T-helper 17 cell (primary cell): ENCODE data around the gene SRA1. TPM values are rescaled to one million over a fixed set of nuclear protein-coding genes. Genes with fewer than 3 reads are reported as not detected.

Experiments
- ATAC-seq: fragments of 150-1000 bp; cut with Tn5 transposase; 2 replicates; pipeline ENCODE4 v1.10.0; 2021; ENCODE audit warnings: mild to moderate bottlenecking, moderate library complexity
- DNase-seq, 3 donors: peaks; one replicate each; pipeline versions ENCODE4 v3.0.0 to v3.0.0-alpha.2; 2020 to 2021
- H3K9me3 ChIP-seq: one replicate; pipeline ENCODE4 v1.7.0; 2013; ENCODE audit warnings: low read length, mild to moderate bottlenecking; ENCODE audit not compliant: control insufficient read depth, poor library complexity, severe bottlenecking
- H3K27ac Mint-ChIP-seq: one replicate; pipeline ENCODE4 v1.8.0; 2022; ENCODE audit warnings: mild to moderate bottlenecking, moderate library complexity, mixed read lengths
- H3K27me3 Mint-ChIP-seq: one replicate; pipeline ENCODE4 v1.8.0; 2022; ENCODE audit warnings: mixed read lengths
- H3K36me3 Mint-ChIP-seq: one replicate; pipeline ENCODE4 v1.8.0; 2022; ENCODE audit warnings: low read depth, mixed read lengths
- H3K4me1 Mint-ChIP-seq: one replicate; pipeline ENCODE4 v1.8.0; 2022; ENCODE audit warnings: mild to moderate bottlenecking, mixed read lengths
- H3K4me3 Mint-ChIP-seq: one replicate; pipeline ENCODE4 v1.8.0; 2022; ENCODE audit warnings: mild to moderate bottlenecking, moderate library complexity, mixed read lengths
- total RNA-seq, 4 donors: library from RNA in 2 of 4; stranded (reverse) in 2 of 4; gene quantifications; one replicate each; pipeline ENCODE4 v1.2.3 and lab custom pipeline; 2022 to 2026

Gene SRA1
- total RNA-seq, 2 donors from 2014 or later = 29.9 to 33.2 TPM

DNA sequence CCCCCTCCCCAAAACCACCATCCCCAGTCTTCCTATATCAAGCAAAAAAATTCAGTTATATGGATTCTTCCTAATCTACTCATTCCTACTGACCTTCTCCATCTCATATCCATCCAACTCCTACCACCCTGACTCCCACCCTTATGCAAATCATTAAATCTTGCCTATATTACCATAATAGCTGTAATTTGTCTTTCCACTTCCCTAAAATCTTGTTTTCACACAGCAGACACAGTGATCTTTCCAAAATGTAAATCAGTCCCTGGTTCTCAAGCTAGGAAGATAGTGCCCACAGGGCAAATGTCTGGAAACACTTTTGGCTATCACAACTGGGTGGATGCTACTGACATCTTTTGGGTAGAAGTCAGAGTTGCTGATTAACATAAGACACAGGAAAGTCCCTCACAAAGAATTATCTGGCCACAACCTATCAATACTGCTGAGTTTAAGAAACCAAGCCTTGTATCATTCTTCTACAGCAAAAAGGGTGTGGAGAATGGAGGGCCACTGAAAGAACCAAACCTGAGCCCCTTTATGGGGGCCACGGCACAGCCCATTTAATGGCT lies 1.4 kb downstream of the SRA1 start:
- peak overlapping the region; percentile 92 for H3K4me3 Mint-ChIP-seq
- H3K9me3 ChIP-seq = no peaks in the 10 kb centered on the region
- DNase-seq = no peak
- H3K27ac Mint-ChIP-seq = peak overlapping the region; percentile 95
- H3K36me3 Mint-ChIP-seq = peaks cover 5% of the 10 kb centered on the region
- ATAC-seq = no peak
- H3K4me1 Mint-ChIP-seq = peaks cover 65% of the 10 kb centered on the region
- no peaks in the 10 kb centered on the region for H3K27me3 Mint-ChIP-seq

DNA sequence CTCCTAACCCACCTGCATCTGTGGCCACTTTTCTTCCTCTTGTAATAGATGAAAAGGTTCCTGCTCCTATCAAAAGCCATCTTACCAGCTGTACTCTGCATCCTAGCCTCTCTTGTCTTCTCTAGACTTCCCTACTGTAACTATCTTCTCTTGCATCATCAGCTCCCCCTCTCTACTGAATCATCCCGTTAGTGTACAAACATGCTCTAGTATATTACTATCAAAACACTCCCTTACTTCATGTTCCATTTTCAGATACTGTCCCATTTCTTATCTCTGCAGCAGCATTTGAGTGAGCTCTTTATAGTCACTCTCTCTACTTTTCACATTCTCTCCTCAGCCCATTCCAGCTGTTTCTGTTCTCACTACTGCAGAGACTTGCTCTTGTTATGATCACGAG lies 2.8 kb downstream of the SRA1 start:
- H3K9me3 ChIP-seq = no peaks in the 10 kb centered on the region
- peaks cover 7% of the 10 kb centered on the region for H3K36me3 Mint-ChIP-seq
- DNase-seq (no peak), ATAC-seq (no peak)
- no peak overlapping the region for H3K4me3 Mint-ChIP-seq
- H3K4me1 Mint-ChIP-seq = peaks cover 73% of the 10 kb centered on the region
- H3K27me3 Mint-ChIP-seq = no peaks in the 10 kb centered on the region
- peak overlapping the region; percentile 95 for H3K27ac Mint-ChIP-seq

GRCh38 chr5:140553657-140554056 lies 3.6 kb downstream of the SRA1 start:
- Mint-ChIP-seq H3K4me1 (peaks cover 72% of the 10 kb centered on the region), H3K27ac (peak overlapping the region; percentile 95), H3K27me3 (no peaks in the 10 kb centered on the region), H3K36me3 (peaks cover 7% of the 10 kb centered on the region), H3K4me3 (no peak overlapping the region)
- DNase-seq (no peak), ATAC-seq (no peak)
- no peaks in the 10 kb centered on the region for H3K9me3 ChIP-seq

- Mint-ChIP-seq H3K36me3 (peaks cover 7% of the 10 kb centered on the region), H3K4me3 (no peak overlapping the region), H3K27me3 (no peaks in the 10 kb centered on the region), H3K4me1 (peaks cover 68% of the 10 kb centered on the region), H3K27ac (peak overlapping the region; percentile 95)
- ATAC-seq = no peak
- no peak for DNase-seq
- no peaks in the 10 kb centered on the region for H3K9me3 ChIP-seq
Observed at GRCh38 chr5:140551872-140552271, 5.4 kb downstream of the SRA1 start.

GRCh38 chr5:140550147-140551079 lies 6.9 kb downstream of the SRA1 start:
- H3K9me3 ChIP-seq = no peaks in the 10 kb centered on the region
- Mint-ChIP-seq H3K27ac (peak overlapping the region; percentile 95), H3K4me1 (peaks cover 58% of the 10 kb centered on the region), H3K4me3 (no peak overlapping the region), H3K27me3 (no peaks in the 10 kb centered on the region), H3K36me3 (peaks cover 7% of the 10 kb centered on the region)
- no peak for ATAC-seq
- DNase-seq = no peak

- no peaks in the 10 kb centered on the region for H3K9me3 ChIP-seq
- peak overlapping the region; percentile 89 for H3K4me3 Mint-ChIP-seq
- H3K27ac Mint-ChIP-seq = peak overlapping the region; percentile 95
- DNase-seq (no peak), ATAC-seq (no peak)
- H3K27me3 Mint-ChIP-seq = no peaks in the 10 kb centered on the region
- H3K36me3 Mint-ChIP-seq = peaks cover 10% of the 10 kb centered on the region
- peaks cover 52% of the 10 kb centered on the region for H3K4me1 Mint-ChIP-seq
Observed at GRCh38 chr5:140549237-140550144, 7.8 kb downstream of the SRA1 start.

- DNase-seq = no peak
- Mint-ChIP-seq H3K4me3 (peak overlapping the region; percentile 89), H3K4me1 (peaks cover 46% of the 10 kb centered on the region), H3K36me3 (peaks cover 12% of the 10 kb centered on the region), H3K27me3 (no peaks in the 10 kb centered on the region), H3K27ac (peak overlapping the region; percentile 95)
- no peak for ATAC-seq
- no peaks in the 10 kb centered on the region for H3K9me3 ChIP-seq
Observed at GRCh38 chr5:140548791-140549190, 8.5 kb downstream of the SRA1 start.

GRCh38 chr5:140548300-140548688 lies 9.0 kb downstream of the SRA1 start:
- Mint-ChIP-seq H3K4me1 (peaks cover 41% of the 10 kb centered on the region), H3K36me3 (peaks cover 10% of the 10 kb centered on the region), H3K4me3 (peak overlapping the region; percentile 89), H3K27me3 (no peaks in the 10 kb centered on the region), H3K27ac (peak overlapping the region; percentile 95)
- peak; percentile 2 for ATAC-seq
- DNase-seq = no peak
- no peaks in the 10 kb centered on the region for H3K9me3 ChIP-seq

DNA sequence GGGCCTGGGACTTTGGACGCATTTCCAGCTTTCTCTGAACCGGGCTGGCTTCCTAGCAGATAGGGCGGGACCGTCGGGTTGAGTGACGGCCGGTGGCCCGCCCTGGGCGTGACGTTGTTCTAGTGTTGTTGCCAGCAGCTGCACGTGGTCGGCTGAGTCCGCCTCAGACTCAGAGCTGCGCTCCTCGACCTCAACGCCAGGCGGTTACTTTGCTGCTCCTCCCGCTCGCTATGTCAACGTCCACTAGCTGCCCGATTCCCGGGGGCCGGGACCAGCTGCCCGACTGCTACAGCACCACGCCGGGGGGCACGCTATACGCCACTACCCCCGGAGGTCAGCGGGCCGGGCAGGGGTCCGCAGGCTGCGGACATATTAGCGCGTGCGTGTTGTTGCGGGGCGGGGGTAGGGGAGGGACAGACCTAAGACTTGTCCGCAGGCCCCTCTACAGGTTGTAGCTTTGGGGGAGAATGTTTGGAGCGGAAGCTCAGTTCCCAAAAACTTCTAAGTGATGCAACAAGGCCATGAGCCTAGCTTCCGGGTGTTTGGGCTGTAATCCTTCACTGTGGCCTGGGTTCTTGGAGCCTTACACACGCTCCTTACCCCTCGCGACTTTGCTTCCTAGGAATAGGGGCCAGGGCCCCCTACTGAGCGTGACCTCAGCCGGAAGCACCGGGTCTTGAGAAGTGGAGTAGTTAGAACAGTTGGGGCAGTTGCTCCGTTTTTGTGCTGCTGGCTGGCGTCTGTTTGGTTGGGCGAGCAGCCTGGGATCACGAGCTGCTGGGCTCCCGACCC lies 9.6 kb downstream of the SRA1 start, which contains the start of gene EIF4EBP3:
EIF4EBP3 (plus strand) TSS at position 155 of the 792 bp plus-strand sequence; CDS start at position 231, 76 bp downstream.
- DNase-seq = peak; percentile 77 to 82 (median 79)
- H3K36me3 Mint-ChIP-seq = peaks cover 9% of the 10 kb centered on the region
- ATAC-seq = peak; percentile 99
- peak within 1 kb of the TSS; percentile 89 for H3K4me3 Mint-ChIP-seq
- peak within 1 kb of the TSS; percentile 95 for H3K27ac Mint-ChIP-seq
- peaks cover 36% of the 10 kb centered on the region for H3K4me1 Mint-ChIP-seq
- H3K9me3 ChIP-seq = no peaks in the 10 kb centered on the region
- H3K27me3 Mint-ChIP-seq = no peaks in the 10 kb centered on the region

- H3K36me3 Mint-ChIP-seq = peaks cover 9% of the 10 kb centered on the region
- DNase-seq = no peak
- peak; percentile 1 for ATAC-seq
- H3K27ac Mint-ChIP-seq = peak overlapping the region; percentile 95
- no peaks in the 10 kb centered on the region for H3K9me3 ChIP-seq
- no peaks in the 10 kb centered on the region for H3K27me3 Mint-ChIP-seq
- H3K4me1 Mint-ChIP-seq = peaks cover 36% of the 10 kb centered on the region
- peak overlapping the region; percentile 89 for H3K4me3 Mint-ChIP-seq
Observed at GRCh38 chr5:140546851-140547507, 10.3 kb downstream of the SRA1 start.

DNA sequence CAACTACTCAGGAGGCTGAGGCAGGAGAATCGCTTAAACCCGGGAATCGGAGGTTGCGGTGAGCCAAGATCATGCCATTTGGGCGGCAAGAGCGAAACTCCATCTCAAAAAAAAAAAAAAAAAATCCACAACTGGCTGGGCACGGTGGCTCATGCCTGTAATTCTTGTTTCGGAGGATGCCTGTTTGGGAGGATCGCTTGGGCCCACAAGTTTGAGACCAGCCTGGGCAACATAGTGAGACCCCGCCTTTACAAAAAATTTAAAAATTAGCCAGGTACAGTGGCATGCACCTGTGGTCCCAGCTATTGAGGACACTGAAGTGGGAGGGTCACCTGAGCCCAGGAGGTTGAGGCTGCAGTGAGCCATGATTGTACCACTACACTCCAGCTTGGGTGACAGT lies 11.7 kb downstream of the SRA1 start:
- ATAC-seq (no peak), DNase-seq (no peak)
- peak overlapping the region; percentile 95 for H3K27ac Mint-ChIP-seq
- H3K4me3 Mint-ChIP-seq = no peak overlapping the region
- H3K27me3 Mint-ChIP-seq = no peaks in the 10 kb centered on the region
- no peaks in the 10 kb centered on the region for H3K9me3 ChIP-seq
- H3K4me1 Mint-ChIP-seq = peaks cover 30% of the 10 kb centered on the region
- peaks cover 10% of the 10 kb centered on the region for H3K36me3 Mint-ChIP-seq

- Mint-ChIP-seq H3K27ac (peak overlapping the region; percentile 10), H3K4me3 (no peak overlapping the region), H3K36me3 (peaks cover 10% of the 10 kb centered on the region), H3K27me3 (no peaks in the 10 kb centered on the region), H3K4me1 (peaks cover 24% of the 10 kb centered on the region)
- no peaks in the 10 kb centered on the region for H3K9me3 ChIP-seq
- ATAC-seq (no peak), DNase-seq (no peak)
Observed at GRCh38 chr5:140544986-140545385, 12.3 kb downstream of the SRA1 start.
